Measurements from ENCODE around the gene FSTL3. TPM values are rescaled to one million over a fixed set of nuclear protein-coding genes. Genes with fewer than 3 reads are reported as not detected.
"Not testable (repeated sequence)": the region's sequence is repeated elsewhere in the genome, so short reads cannot be mapped to it uniquely, and the experiment has no call there.

The FSTL3 gene
- total RNA-seq, 2 donors from 2014 or later, result 4.5 to 10.1 TPM

DNA sequence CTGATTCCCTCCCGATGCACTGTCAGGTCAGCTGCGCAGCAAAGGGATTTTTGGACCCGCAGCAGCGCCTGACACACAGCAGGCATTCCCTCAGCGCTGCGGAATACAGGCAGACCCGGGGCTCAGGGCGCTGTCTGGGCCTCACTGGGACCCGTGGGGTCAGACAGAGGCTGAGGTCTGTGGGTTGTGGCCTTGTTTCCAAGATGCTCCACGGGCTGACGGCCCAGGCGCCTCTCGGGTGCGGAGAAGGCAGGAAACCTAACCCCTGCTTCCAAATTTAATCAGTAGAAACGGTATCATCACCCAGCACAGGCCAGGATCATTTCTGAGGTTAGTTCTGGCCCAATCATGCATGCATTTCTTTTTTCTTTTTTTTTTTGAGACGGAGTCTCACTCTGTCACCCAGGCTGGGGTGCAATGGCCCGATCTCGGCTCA, 12.5 kb upstream of the FSTL3 start:
- peaks cover 30% of the 10 kb centered on the region for H3K4me1 ChIP-seq
- intact Hi-C loops (cut with DNase I), result loop anchor here (1.0 to 10.0 kb wide), 2 partner anchors 70 to 79 kb away; partner anchors contain the start of gene HCN2

DNA sequence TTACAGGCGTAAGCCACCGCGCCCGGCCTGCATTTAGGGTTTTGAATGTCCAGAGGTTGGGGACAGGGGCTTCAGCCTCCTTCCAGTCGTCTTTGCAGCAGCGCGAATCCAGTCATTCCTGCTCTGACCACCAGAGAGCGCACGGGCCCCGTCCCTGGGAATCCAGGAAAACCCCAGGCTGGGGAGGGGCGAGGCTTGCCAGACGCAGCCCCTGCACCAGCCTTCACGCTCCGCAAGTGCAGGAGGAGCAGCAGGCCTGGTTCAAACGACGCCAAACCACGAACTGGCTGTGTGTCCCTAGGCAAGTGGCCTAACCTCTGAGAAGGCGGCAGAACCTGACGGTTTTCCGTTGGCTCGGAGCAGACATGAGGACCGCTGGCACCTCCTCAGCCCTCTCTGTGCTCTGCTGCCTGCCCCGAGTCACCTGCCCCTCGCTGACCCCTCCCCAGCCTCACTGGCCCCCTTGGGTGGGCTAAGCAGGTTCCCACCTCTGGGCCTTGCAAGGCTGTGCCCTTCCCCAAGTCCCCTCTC, 11.2 kb upstream of the FSTL3 start:
- Histone ChIP-seq H3K27me3 (no peaks in the 10 kb centered on the region), H3K4me1 (peaks cover 18% of the 10 kb centered on the region), H3K36me3 (no peaks in the 10 kb centered on the region), H3K9ac (ENCODE audit: low read depth in 2 of 2, low read length in 2 of 2) (no peak overlapping the region), H3K27ac (no peak overlapping the region), H3K4me3 (peak overlapping the region; percentile 8), H3K9me3 (no peaks in the 10 kb centered on the region)
- TF ChIP-seq CTCF (IDR thresholded peaks at IDR 0.05), result peak; percentile 95
- intact Hi-C loops (cut with DNase I), result loop anchor here (1.0 to 10.0 kb wide), 2 partner anchors 68 to 80 kb away; partner anchors contain the start of gene HCN2
- peak; percentile 90 for DNase-seq

More for the DNA sequence above, 12.5 kb upstream of the FSTL3 start:
- Histone ChIP-seq H3K27ac (peak overlapping the region; percentile 83), H3K9ac (ENCODE audit: low read depth in 2 of 2, low read length in 2 of 2) (peak overlapping the region; percentile 80 to 82), H3K9me3 (no peaks in the 10 kb centered on the region), H3K4me3 (peak overlapping the region; percentile 100), H3K27me3 (no peaks in the 10 kb centered on the region), H3K36me3 (peaks cover under 1% of the 10 kb centered on the region)
- TF ChIP-seq CTCF (IDR thresholded peaks at IDR 0.05), result no peak
- DNase-seq, result no peak

- DNase-seq; H3K9me3 ChIP-seq; H3K27me3 ChIP-seq; H3K4me3 ChIP-seq; H3K36me3 ChIP-seq; H3K9ac ChIP-seq (ENCODE audit: low read depth in 2 of 2, low read length in 2 of 2); H3K4me1 ChIP-seq; H3K27ac ChIP-seq: not testable (repeated sequence)
- intact Hi-C loops (cut with DNase I), result loop anchor here (10.0 kb wide), 1 partner anchor 82 kb away; the partner anchor contains the start of gene HCN2
Measured at GRCh38 chr19:666985-667573, 9.1 kb upstream of the FSTL3 start.

GRCh38 chr19:668675-669434, 7.3 kb upstream of the FSTL3 start:
- not testable (repeated sequence) for H3K9ac ChIP-seq (ENCODE audit: low read depth in 2 of 2, low read length in 2 of 2); H3K27me3 ChIP-seq; H3K36me3 ChIP-seq; DNase-seq; H3K27ac ChIP-seq; H3K4me1 ChIP-seq; H3K9me3 ChIP-seq; H3K4me3 ChIP-seq
- intact Hi-C loops (cut with DNase I), result loop anchor here (10.0 kb wide), 1 partner anchor 84 kb away; the partner anchor contains the start of gene HCN2

DNA sequence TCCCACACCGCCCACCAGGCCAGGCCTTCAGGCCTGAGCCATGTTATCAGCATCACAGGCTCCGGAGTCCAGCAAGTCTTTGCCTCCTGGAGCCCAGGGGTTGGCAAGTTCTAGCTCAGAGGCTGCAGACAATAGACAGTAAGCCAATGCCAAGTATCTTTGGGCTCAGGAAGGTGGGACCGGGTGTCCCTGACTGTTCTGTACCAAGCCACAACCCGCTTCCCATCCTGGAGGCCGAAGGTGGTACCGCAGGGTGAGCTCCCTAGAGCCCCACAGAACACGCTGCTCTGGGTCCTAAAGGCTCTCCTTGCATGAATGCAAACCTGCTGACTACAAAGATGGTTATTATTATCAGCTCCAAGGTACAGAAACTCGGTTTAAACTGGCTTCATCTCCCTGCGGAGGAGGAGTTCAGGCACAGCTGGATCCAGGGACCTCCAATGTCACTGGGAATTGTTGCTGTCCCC, 5.5 kb upstream of the FSTL3 start:
- intact Hi-C loops (cut with DNase I), result no loop called here
- Histone ChIP-seq H3K9me3 (no peaks in the 10 kb centered on the region), H3K4me1 (no peaks in the 10 kb centered on the region), H3K9ac (ENCODE audit: low read depth in 2 of 2, low read length in 2 of 2) (no peak overlapping the region), H3K27me3 (peaks cover 7% of the 10 kb centered on the region), H3K27ac (no peak overlapping the region), H3K4me3 (no peak overlapping the region), H3K36me3 (no peaks in the 10 kb centered on the region)
- no peak for DNase-seq
- no peak for TF ChIP-seq CTCF (IDR thresholded peaks at IDR 0.05)

- Histone ChIP-seq H3K4me1 (no peaks in the 10 kb centered on the region), H3K9me3 (no peaks in the 10 kb centered on the region), H3K27ac (no peak overlapping the region), H3K9ac (ENCODE audit: low read depth in 2 of 2, low read length in 2 of 2) (no peak overlapping the region), H3K36me3 (no peaks in the 10 kb centered on the region), H3K27me3 (peaks cover 19% of the 10 kb centered on the region), H3K4me3 (no peak overlapping the region)
- intact Hi-C loops (cut with DNase I), result no loop called here
- DNase-seq, result no peak
- no peak for TF ChIP-seq CTCF (IDR thresholded peaks at IDR 0.05)
Measured at GRCh38 chr19:674282-675151, 1.7 kb upstream of the FSTL3 start.
